Adrenal gland (tissue), 5 donors: ENCODE measurements around the gene KCND1.

Experiments used
- POLR2A ChIP-seq, 2 donors: fragments of 450-650 bp; IDR thresholded peaks; one replicate each; pipeline ENCODE4 v1.6.1; 2017; ENCODE audit warnings: antibody characterized with exemption in 2 of 2, mild to moderate bottlenecking in 2 of 2, moderate library complexity in 1 of 2
- TF ChIP-seq, protein P1 (sequence below), 6 experiments: fragments of 450-650 bp in 4 of 6; fragments of 200-600 bp in 2 of 6; sonication (generic) in 1 of 6; IDR thresholded peaks; 1 replicate in 5 of 6; 2 replicates in 1 of 6; pipeline versions ENCODE4 v1.5.1 to v1.8.0; 2016 to 2021; ENCODE audit warnings: antibody characterized with exemption in 6 of 6, mild to moderate bottlenecking in 2 of 6, moderate library complexity in 1 of 6
- donor health status: DM: no; HTN: no; CAD: no.

- TF ChIP-seq, protein P1, sequence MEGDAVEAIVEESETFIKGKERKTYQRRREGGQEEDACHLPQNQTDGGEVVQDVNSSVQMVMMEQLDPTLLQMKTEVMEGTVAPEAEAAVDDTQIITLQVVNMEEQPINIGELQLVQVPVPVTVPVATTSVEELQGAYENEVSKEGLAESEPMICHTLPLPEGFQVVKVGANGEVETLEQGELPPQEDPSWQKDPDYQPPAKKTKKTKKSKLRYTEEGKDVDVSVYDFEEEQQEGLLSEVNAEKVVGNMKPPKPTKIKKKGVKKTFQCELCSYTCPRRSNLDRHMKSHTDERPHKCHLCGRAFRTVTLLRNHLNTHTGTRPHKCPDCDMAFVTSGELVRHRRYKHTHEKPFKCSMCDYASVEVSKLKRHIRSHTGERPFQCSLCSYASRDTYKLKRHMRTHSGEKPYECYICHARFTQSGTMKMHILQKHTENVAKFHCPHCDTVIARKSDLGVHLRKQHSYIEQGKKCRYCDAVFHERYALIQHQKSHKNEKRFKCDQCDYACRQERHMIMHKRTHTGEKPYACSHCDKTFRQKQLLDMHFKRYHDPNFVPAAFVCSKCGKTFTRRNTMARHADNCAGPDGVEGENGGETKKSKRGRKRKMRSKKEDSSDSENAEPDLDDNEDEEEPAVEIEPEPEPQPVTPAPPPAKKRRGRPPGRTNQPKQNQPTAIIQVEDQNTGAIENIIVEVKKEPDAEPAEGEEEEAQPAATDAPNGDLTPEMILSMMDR (IDR thresholded peaks at IDR 0.05), result no peak
- no peak for TF ChIP-seq POLR2A (IDR thresholded peaks at IDR 0.05)
These were observed 37.9 kb downstream of the KCND1 start for GRCh38 chrX:48933757-48934156.
